NT2/D1 (cell line): Measurements from ENCODE around the gene GPX8.

Experiments used
- YY1 ChIP-seq: IDR thresholded peaks from 2 replicates; pipeline ENCODE4 v1.6.1; 2011; ENCODE audit not compliant: insufficient read length, insufficient read depth
- ZNF274 ChIP-seq: IDR thresholded peaks from 2 replicates; pipeline ENCODE4 v1.6.1; 2011; ENCODE audit warnings: mild to moderate bottlenecking, low read depth, low read length

- no peak for TF ChIP-seq ZNF274
- TF ChIP-seq YY1: no peak
Observed at GRCh38 chr5:55154873-55155272, 5.1 kb upstream of the GPX8 start.
